ENCODE data around the gene SNX24. TPM values are rescaled to one million over a fixed set of nuclear protein-coding genes. Genes with fewer than 3 reads are reported as not detected.

The SNX24 gene
- total RNA-seq, 1 experiment from 2014 or later, result 10.8 TPM

DNA sequence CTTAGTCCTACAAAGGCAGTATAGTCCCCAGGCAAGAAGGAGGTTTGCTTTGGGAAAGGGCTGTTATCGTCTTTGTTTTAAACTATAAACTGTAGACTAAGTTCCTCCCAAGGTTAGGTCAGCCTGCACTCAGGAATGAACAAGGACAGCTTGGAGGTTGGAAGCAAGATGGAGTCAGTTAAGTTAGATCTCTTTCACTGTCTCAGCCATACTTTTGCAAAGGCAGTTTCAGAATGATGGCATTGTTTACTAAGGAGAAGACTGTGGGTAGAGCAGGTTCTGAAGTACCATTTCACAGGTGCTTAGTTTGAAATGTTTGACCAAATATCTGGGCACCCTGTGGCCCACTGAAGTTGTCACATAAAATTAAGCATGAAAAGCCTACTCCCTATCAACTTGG, 19.4 kb downstream of the SNX24 start:
- POLR2A ChIA-PET, result no interaction called here
- CTCF ChIA-PET, result no interaction called here
- H3K4me3 ChIP-seq (replicated peaks in 1 of 2; ENCODE audit: low read depth in 1 of 2, low read length in 2 of 2), result no peak overlapping the region
- H3K9me3 ChIP-seq (ENCODE audit: control insufficient read depth in 1 of 2, insufficient read depth in 1 of 2, low read depth in 1 of 2, low read length in 2 of 2), result no peaks in the 10 kb centered on the region
- no peaks in the 10 kb centered on the region for H3K4me1 ChIP-seq (ENCODE audit: control insufficient read depth in 1 of 2, insufficient read depth in 2 of 2, low read length in 2 of 2)
- no peaks in the 10 kb centered on the region for H4K20me1 ChIP-seq (ENCODE audit: insufficient read depth)
- H3K9me2 ChIP-seq (ENCODE audit: insufficient read depth), result no peaks in the 10 kb centered on the region
- ATAC-seq (no peak), DNase-seq (ENCODE audit: low read depth, low spot score) (no peak)
- TF ChIP-seq FOSL1 (IDR thresholded peaks at IDR 0.05; ENCODE audit: low read depth) (no peak), TCF7L2 (IDR thresholded peaks at IDR 0.05; ENCODE audit: borderline replicate concordance, extremely low read depth, insufficient read depth, insufficient read length) (no peak), SIN3A (IDR thresholded peaks at IDR 0.05; ENCODE audit: low read depth) (no peak), JUND (IDR thresholded peaks at IDR 0.05) (no peak), ELF1 (IDR thresholded peaks at IDR 0.05; ENCODE audit: borderline replicate concordance, low read depth) (no peak), RAD21 (IDR thresholded peaks at IDR 0.05; ENCODE audit: low read depth) (no peak), ZNF274 (IDR thresholded peaks at IDR 0.05; ENCODE audit: low read depth, low read length) (no peak), EZH2 (IDR thresholded peaks at IDR 0.05) (no peak), YY1 (IDR thresholded peaks at IDR 0.05; ENCODE audit: extremely low read depth, insufficient replicate concordance, low read depth, low read length) (no peak), EZH2phosphoT487 (IDR thresholded peaks at IDR 0.05; ENCODE audit: borderline replicate concordance) (no peak), CBX3 (IDR thresholded peaks at IDR 0.05; ENCODE audit: low read depth) (no peak), ZBTB33 (IDR thresholded peaks at IDR 0.05; ENCODE audit: extremely low read depth, insufficient replicate concordance, low read length) (no peak), SP1 (IDR thresholded peaks at IDR 0.05; ENCODE audit: low read depth) (no peak), POLR2A (IDR thresholded peaks at IDR 0.05; ENCODE audit: borderline replicate concordance, extremely low read depth, insufficient read depth, insufficient read length) (no peak), ZFX (IDR thresholded peaks at IDR 0.05) (no peak)
- TF ChIP-seq, protein P1, sequence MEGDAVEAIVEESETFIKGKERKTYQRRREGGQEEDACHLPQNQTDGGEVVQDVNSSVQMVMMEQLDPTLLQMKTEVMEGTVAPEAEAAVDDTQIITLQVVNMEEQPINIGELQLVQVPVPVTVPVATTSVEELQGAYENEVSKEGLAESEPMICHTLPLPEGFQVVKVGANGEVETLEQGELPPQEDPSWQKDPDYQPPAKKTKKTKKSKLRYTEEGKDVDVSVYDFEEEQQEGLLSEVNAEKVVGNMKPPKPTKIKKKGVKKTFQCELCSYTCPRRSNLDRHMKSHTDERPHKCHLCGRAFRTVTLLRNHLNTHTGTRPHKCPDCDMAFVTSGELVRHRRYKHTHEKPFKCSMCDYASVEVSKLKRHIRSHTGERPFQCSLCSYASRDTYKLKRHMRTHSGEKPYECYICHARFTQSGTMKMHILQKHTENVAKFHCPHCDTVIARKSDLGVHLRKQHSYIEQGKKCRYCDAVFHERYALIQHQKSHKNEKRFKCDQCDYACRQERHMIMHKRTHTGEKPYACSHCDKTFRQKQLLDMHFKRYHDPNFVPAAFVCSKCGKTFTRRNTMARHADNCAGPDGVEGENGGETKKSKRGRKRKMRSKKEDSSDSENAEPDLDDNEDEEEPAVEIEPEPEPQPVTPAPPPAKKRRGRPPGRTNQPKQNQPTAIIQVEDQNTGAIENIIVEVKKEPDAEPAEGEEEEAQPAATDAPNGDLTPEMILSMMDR (IDR thresholded peaks at IDR 0.05 in 2 of 3, conservative IDR thresholded peaks at IDR 0.05 in 1 of 3; ENCODE audit: borderline replicate concordance in 1 of 3, insufficient read depth in 1 of 3, low read depth in 2 of 3, low read length in 2 of 3), result no peak
- TF ChIP-seq, protein P2, sequence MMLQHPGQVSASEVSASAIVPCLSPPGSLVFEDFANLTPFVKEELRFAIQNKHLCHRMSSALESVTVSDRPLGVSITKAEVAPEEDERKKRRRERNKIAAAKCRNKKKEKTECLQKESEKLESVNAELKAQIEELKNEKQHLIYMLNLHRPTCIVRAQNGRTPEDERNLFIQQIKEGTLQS (IDR thresholded peaks at IDR 0.05), result no peak
- H3K27ac ChIP-seq (ENCODE audit: low read depth, low read length), result no peak overlapping the region
- no peaks in the 10 kb centered on the region for H3K36me3 ChIP-seq (ENCODE audit: control insufficient read depth in 1 of 2, insufficient read depth in 2 of 2, low read length in 2 of 2)
- H3K9ac ChIP-seq (ENCODE audit: low read length), result no peak overlapping the region
- no peak overlapping the region for H2AFZ ChIP-seq (ENCODE audit: low read depth, low read length, poor library complexity, severe bottlenecking)
- H3K27me3 ChIP-seq (ENCODE audit: insufficient read depth, low read length), result no peaks in the 10 kb centered on the region
- intact Hi-C loops (cut with micrococcal nuclease), result no loop called here
- H3K4me2 ChIP-seq (ENCODE audit: low read length), result no peak overlapping the region
- RAD21 ChIA-PET (ENCODE audit: low non-redundant PET in 1 of 2, low total read pairs in 2 of 2, uncharacterized antibody in 2 of 2, unreplicated experiment in 2 of 2), result no interaction called here
- no TSS peak for BruUV-seq (replicated peaks)
- no peaks in the 10 kb centered on the region for H3K79me2 ChIP-seq (ENCODE audit: insufficient read depth, low read length)
